PC-3 (cell line): Measurements from ENCODE around the gene ANKS1B. TPM values are rescaled to one million over a fixed set of nuclear protein-coding genes. Genes with fewer than 3 reads are reported as not detected.

ENCODE experiments used
- ATAC-seq: fragments of 200-7000 bp; cut with Tn5 transposase; 2 replicates; pipeline ENCODE4 v1.9.1; 2020; ENCODE audit warnings: mild to moderate bottlenecking, moderate library complexity
- BruUV-seq: library from RNA; stranded (reverse); fragments of 400-500 nt; replicated peaks from 2 replicates; lab custom pipeline; 2021; lab: Mats Ljungman, UMichigan
- CTCF ChIA-PET: fragments of 300-600 bp; sonication (Branson Sonifier 250); formaldehyde crosslinking; loops from one replicate; lab custom pipeline; 2022; ENCODE audit warnings: antibody characterized with exemption; lab: Charles Lee
- POLR2A ChIA-PET: fragments of 300-600 bp; sonication (Branson Sonifier 250); formaldehyde crosslinking; loops from one replicate; lab custom pipeline; 2022; ENCODE audit warnings: antibody characterized with exemption; ENCODE audit not compliant: unreplicated experiment; lab: Charles Lee
- DNase-seq: peaks from one replicate; pipeline ENCODE4 v3.0.0-alpha.2; 2015
- H2AFZ ChIP-seq: fragments of 300-600 bp; sonication (generic); 2 replicates; pipeline ENCODE4 v1.6.0; 2016; ENCODE audit warnings: antibody characterized with exemption, low read length
- H3F3A ChIP-seq: fragments of 300-600 bp; sonication (generic); one replicate; pipeline ENCODE4 v1.6.0; 2017; ENCODE audit warnings: antibody characterized with exemption, low read length, control low read depth, mild to moderate bottlenecking; ENCODE audit not compliant: unreplicated experiment
- H3K27ac ChIP-seq: fragments of 300-600 bp; sonication (generic); 2 replicates; pipeline ENCODE4 v1.5.1; 2016; ENCODE audit warnings: mild to moderate bottlenecking, low read length
- H3K27me3 ChIP-seq: fragments of 300-600 bp; sonication (generic); 2 replicates; pipeline ENCODE4 v1.6.1; 2016; ENCODE audit warnings: low read length, mixed read lengths
- H3K36me3 ChIP-seq: fragments of 300-600 bp; sonication (generic); 2 replicates; pipeline ENCODE4 v1.6.1; 2016; ENCODE audit warnings: low read depth, mixed run types, low read length, mixed read lengths
- H3K4me1 ChIP-seq: fragments of 300-600 bp; sonication (generic); 2 replicates; pipeline ENCODE4 v1.5.1; 2016; ENCODE audit warnings: low read length; ENCODE audit not compliant: insufficient read depth
- H3K4me2 ChIP-seq: fragments of 300-600 bp; sonication (generic); 2 replicates; pipeline ENCODE4 v1.6.0; 2016; ENCODE audit warnings: low read length
- H3K4me3 ChIP-seq: fragments of 300-600 bp; sonication (generic); 2 replicates; pipeline ENCODE4 v1.5.1; 2016; ENCODE audit warnings: mild to moderate bottlenecking, low read length, mixed read lengths
- H3K79me2 ChIP-seq: fragments of 300-600 bp; sonication (generic); 2 replicates; pipeline ENCODE4 v1.6.1; 2017; ENCODE audit warnings: low read length, mixed read lengths
- H3K9ac ChIP-seq: fragments of 300-600 bp; sonication (generic); 2 replicates; pipeline ENCODE4 v1.6.0; 2016; ENCODE audit warnings: mild to moderate bottlenecking, low read length
- H3K9me2 ChIP-seq: fragments of 300-600 bp; sonication (generic); replicated peaks from 2 replicates; pipeline ENCODE4 v1.6.1; 2016; ENCODE audit warnings: mixed run types, low read length, mixed read lengths
- H3K9me3 ChIP-seq: fragments of 300-600 bp; sonication (generic); 2 replicates; pipeline ENCODE4 v1.6.1; 2016; ENCODE audit warnings: low read length, mixed read lengths
- H4K20me1 ChIP-seq: fragments of 300-600 bp; sonication (generic); 2 replicates; pipeline ENCODE4 v1.6.1; 2016; ENCODE audit warnings: low read length, mixed read lengths
- EZH2 ChIP-seq: fragments of 300-600 bp; sonication (generic); IDR thresholded peaks from one replicate; pipeline ENCODE4 v1.6.1; 2017; ENCODE audit warnings: antibody characterized with exemption, mild to moderate bottlenecking, low read length; ENCODE audit not compliant: unreplicated experiment
- EZH2phosphoT487 ChIP-seq: fragments of 300-600 bp; sonication (generic); IDR thresholded peaks from 2 replicates; pipeline ENCODE4 v1.6.1; 2018; ENCODE audit warnings: mild to moderate bottlenecking, antibody characterized with exemption, low read length, borderline replicate concordance
- intact Hi-C: fragments of 100-400 bp; cut with micrococcal nuclease; formaldehyde crosslinking; loops from 2 replicates; pipeline ENCODE4 v1.9.0; 2023
- total RNA-seq: library from RNA; depleted of rRNA; stranded (reverse); fragments of >200 nt; gene quantifications from 2 replicates; pipeline ENCODE4 v1.2.3, GENCODE V29; 2014
- TF ChIP-seq, protein P1 (sequence below): fragments of 300-600 bp; sonication (generic); conservative IDR thresholded peaks from 2 replicates; pipeline ENCODE4 v1.5.1; 2017; ENCODE audit warnings: antibody characterized with exemption, low read depth, mild to moderate bottlenecking, low read length

ANKS1B gene
- total RNA-seq, 1 experiment from 2014 or later, result 0.07 TPM

DNA sequence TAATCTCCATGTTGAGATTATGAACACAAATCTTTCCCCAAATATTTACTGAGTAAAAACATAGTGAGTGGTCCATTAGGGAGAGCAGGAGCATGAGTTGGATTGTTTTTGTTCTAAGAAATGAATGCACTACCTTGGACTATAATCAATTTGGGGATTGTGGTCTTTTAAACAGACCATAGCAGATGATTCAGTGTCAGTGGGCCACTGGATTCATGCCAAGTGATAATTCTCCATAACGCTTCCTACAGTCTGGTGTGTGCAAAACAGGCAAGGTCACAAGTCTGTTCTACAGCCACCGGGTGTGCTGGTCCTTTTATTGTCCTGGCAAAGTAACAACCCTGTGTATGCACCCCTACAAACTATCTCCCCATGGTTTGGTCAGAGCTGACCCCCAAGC is 1073.3 kb downstream of the ANKS1B start:
- H3K9ac ChIP-seq, result no peak overlapping the region
- H3K4me1 ChIP-seq, result peaks cover 9% of the 10 kb centered on the region; the same call in 1 of the 2 replicates
- CTCF ChIA-PET, result no interaction called here
- no peak overlapping the region for H3K27ac ChIP-seq
- intact Hi-C loops, result no loop called here
- DNase-seq (no peak), ATAC-seq (no peak)
- H3K9me2 ChIP-seq, result no peaks in the 10 kb centered on the region
- H4K20me1 ChIP-seq, result no peaks in the 10 kb centered on the region
- H3K4me3 ChIP-seq, result no peak overlapping the region
- H3F3A ChIP-seq, result no peaks in the 10 kb centered on the region
- no TSS peak for BruUV-seq
- H3K4me2 ChIP-seq, result no peak overlapping the region
- H3K27me3 ChIP-seq, result peaks cover 13% of the 10 kb centered on the region; the same call in 1 of the 2 replicates
- POLR2A ChIA-PET, result no interaction called here
- no peaks in the 10 kb centered on the region for H3K36me3 ChIP-seq
- TF ChIP-seq, protein P1, sequence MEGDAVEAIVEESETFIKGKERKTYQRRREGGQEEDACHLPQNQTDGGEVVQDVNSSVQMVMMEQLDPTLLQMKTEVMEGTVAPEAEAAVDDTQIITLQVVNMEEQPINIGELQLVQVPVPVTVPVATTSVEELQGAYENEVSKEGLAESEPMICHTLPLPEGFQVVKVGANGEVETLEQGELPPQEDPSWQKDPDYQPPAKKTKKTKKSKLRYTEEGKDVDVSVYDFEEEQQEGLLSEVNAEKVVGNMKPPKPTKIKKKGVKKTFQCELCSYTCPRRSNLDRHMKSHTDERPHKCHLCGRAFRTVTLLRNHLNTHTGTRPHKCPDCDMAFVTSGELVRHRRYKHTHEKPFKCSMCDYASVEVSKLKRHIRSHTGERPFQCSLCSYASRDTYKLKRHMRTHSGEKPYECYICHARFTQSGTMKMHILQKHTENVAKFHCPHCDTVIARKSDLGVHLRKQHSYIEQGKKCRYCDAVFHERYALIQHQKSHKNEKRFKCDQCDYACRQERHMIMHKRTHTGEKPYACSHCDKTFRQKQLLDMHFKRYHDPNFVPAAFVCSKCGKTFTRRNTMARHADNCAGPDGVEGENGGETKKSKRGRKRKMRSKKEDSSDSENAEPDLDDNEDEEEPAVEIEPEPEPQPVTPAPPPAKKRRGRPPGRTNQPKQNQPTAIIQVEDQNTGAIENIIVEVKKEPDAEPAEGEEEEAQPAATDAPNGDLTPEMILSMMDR, result no peak
- no peak for TF ChIP-seq EZH2phosphoT487
- no peak for TF ChIP-seq EZH2
- no peaks in the 10 kb centered on the region for H3K79me2 ChIP-seq
- no peaks in the 10 kb centered on the region for H3K9me3 ChIP-seq
- no peak overlapping the region for H2AFZ ChIP-seq

DNA sequence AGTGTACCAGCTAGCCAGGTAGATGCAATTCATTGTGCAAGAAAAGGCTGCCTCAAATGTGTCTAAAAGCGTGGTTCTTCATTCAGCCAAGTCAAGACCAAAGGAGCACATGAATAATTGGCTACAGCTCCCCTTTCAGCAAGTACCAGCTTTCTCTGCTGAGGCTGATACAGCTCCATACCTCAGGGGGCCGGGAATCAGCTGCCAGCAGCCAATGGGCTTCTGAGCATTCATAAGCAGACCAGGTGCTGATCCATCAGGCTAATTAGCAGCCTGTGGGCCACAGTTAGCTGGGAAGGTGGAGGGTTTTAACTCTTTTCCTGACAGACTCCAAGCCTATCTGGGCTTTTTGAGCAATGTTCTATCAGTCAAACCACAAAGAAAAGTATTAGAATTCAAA is 1075.0 kb downstream of the ANKS1B start:
- Histone ChIP-seq H3K4me1 (no peaks in the 10 kb centered on the region), H3K27me3 (peaks cover 11% of the 10 kb centered on the region; the same call in 1 of the 2 replicates), H3K27ac (no peak overlapping the region), H3K36me3 (no peaks in the 10 kb centered on the region), H3K4me3 (no peak overlapping the region), H2AFZ (no peak overlapping the region), H3F3A (no peaks in the 10 kb centered on the region), H4K20me1 (no peaks in the 10 kb centered on the region), H3K9me3 (no peaks in the 10 kb centered on the region), H3K9me2 (no peaks in the 10 kb centered on the region), H3K4me2 (no peak overlapping the region), H3K9ac (no peak overlapping the region), H3K79me2 (no peaks in the 10 kb centered on the region)
- BruUV-seq, result no TSS peak
- intact Hi-C loops, result no loop called here
- DNase-seq (no peak), ATAC-seq (no peak)
- TF ChIP-seq EZH2phosphoT487 (no peak), EZH2 (no peak)
- TF ChIP-seq, protein P1, result no peak
- ChIA-PET CTCF (no interaction called here), POLR2A (no interaction called here)

DNA sequence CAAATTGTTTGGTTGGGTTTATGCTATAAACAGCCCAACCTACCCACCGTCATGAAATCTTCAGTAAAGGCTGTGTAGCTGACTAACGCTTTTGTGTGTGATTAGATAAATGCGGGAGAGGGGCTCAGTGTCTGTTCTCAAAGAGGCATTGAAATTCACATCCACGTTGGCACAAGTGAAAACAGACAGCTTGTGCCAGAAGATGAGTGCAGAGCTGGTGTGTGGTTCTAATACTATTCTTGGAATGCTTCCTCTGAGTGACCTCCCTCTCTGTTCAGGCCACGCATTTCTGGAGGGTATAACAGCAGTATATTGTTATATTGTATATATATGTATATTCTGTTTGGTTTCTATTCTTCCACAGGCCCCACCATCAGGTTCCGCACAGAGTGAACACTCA is 1075.9 kb downstream of the ANKS1B start:
- Histone ChIP-seq H3F3A (no peaks in the 10 kb centered on the region), H3K4me3 (no peak overlapping the region), H3K36me3 (no peaks in the 10 kb centered on the region), H3K9me3 (no peaks in the 10 kb centered on the region), H3K9ac (no peak overlapping the region), H3K27ac (no peak overlapping the region), H3K9me2 (no peaks in the 10 kb centered on the region), H3K4me2 (no peak overlapping the region), H2AFZ (no peak overlapping the region), H4K20me1 (no peaks in the 10 kb centered on the region), H3K79me2 (no peaks in the 10 kb centered on the region), H3K27me3 (peaks cover 11% of the 10 kb centered on the region; the same call in 1 of the 2 replicates), H3K4me1 (no peaks in the 10 kb centered on the region)
- POLR2A ChIA-PET, result no interaction called here
- TF ChIP-seq, protein P1, result no peak
- TF ChIP-seq EZH2phosphoT487 (no peak), EZH2 (no peak)
- no peak for ATAC-seq
- intact Hi-C loops, result no loop called here
- CTCF ChIA-PET, result no interaction called here
- BruUV-seq, result no TSS peak
- DNase-seq, result no peak
